GM19438 (cell line): ENCODE results near the gene CST4.
"Not testable (repeated sequence)": the region's sequence is repeated elsewhere in the genome, so short reads cannot be mapped to it uniquely, and the experiment has no call there.

ENCODE experiments used
- ATAC-seq: cut with Tn5 transposase; IDR thresholded peaks from one replicate; pipeline ENCODE4 v1.9.1; 2021; ENCODE audit warnings: low read depth; ENCODE audit not compliant: unreplicated experiment

The CST4 gene

DNA sequence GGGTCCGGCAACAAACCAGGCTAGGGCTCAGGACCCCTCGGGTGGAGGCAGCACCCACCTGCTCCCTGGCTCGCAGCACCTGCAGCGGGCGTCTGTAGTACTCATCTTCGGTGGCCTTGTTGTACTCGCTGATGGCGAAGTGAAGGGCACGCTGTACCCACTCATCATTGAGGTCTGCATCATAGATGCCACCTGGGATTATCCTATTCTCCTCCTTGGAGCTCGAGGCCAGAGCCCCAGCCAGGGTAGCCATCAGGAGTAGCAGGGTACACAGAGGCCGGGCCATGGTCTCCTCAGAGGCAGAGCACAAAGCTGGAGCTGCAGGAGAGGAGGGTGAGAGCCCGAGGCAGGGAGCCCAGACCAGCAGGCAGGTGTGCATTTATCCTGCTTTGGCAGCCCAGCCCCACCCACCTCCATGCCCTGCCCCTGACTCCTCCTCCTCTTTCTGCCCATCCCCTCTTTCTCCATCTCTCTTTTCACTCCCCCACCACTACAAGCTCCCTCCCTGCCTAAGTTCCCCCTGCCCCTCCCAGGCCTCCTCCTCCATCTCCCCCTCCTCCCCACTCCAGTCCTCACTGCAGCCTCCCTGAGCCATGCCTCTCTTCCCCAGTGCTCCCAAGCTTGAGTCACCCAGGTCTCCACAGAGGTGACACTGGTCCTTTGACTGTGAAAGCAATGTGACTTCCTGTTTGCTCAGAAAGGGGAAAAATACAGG, at the start of gene CST4:
CST4 (minus strand) TSS at position 355 of the 715 bp plus-strand sequence; CDS start at position 286, 69 bp downstream.
- not testable (repeated sequence) for ATAC-seq

GRCh38 chr20:23735391-23735790, 46.6 kb upstream of the CST4 start:
- not testable (repeated sequence) for ATAC-seq

GRCh38 chr20:23734949-23735348, 46.1 kb upstream of the CST4 start:
- not testable (repeated sequence) for ATAC-seq

GRCh38 chr20:23734440-23734839, 45.6 kb upstream of the CST4 start:
- ATAC-seq: not testable (repeated sequence)

DNA sequence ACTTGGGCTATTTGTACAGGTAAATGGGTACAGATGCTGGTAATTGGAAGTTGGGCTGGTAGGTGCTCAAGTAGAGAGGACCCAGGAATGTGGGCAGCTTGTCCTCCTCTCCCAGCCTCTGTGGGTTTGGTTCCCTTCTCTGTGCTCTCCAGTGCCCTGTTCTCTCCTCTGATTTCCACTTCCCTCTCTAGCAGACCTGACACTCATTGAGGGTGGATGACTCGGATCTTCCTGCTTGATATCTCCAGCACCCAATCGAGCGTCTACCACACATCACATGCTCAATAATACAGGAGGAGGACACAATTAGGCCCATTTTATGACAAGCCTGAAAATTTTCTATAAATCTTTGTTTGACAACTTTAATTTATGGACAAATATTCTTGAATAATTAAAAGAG, 38.2 kb upstream of the CST4 start:
- ATAC-seq: no peak

DNA sequence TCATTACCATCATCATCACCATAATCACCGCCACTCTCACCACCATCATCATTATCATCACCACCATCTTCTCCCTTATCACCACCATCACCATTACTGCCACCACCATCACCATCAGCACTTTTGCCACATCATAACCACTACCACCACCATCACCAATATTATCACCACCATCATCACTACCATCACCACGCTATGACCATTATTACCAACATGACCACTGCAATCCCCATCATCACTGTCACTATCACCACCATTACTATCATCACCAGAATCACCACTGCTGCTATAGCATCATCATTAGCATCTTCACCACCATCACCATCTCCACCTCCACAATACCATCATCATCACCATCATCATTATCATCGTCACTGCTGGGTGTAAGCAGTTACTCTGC, 36.3 kb upstream of the CST4 start:
- ATAC-seq: no peak

- ATAC-seq: not testable (repeated sequence)
Measured at GRCh38 chr20:23723659-23724307, 34.9 kb upstream of the CST4 start.

- ATAC-seq: not testable (repeated sequence)
Measured at GRCh38 chr20:23722851-23723250, 34.0 kb upstream of the CST4 start.

GRCh38 chr20:23721962-23722361, 33.1 kb upstream of the CST4 start:
- ATAC-seq: no peak

DNA sequence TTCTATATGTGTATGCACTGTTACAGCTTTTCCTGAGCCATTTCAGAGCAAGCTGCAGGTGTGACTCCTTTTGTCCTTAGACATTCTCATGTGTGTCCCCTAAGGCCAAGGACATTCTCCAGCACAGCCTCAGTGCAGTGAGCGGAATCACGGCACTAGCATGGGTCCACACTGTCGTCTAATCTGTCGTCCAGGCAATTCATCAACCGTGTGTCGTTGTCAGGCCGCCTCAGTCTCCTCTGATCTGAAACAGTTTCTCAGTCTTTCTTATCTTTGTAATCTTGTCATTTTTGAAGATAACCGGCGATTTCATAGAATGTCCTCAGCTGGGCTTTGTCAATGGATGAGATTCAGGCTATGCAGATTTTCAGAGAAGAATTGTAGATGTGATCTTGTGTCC, 30.5 kb upstream of the CST4 start:
- ATAC-seq: not testable (repeated sequence)

- ATAC-seq: not testable (repeated sequence)
Measured at GRCh38 chr20:23711778-23712177, 22.9 kb upstream of the CST4 start.

DNA sequence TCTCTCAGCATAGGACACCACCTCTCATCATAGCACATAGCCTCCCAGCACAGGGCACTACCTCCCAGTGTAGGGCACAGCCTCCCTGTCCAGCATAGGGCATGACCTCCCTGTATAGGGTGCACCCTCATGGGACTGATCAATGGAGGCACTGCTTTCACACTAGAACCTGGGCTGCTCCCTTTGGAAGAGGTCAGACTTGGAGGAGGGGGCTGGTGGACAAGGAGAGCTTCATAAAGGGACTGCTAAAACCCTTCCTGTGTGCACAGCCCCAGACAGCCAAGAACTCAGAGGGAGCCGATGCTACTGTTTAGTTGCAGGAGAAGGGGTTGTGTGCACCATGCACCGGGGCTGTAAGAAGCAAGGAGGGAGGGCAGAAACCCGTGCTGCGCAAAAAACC, 21.9 kb upstream of the CST4 start:
- ATAC-seq: no peak

DNA sequence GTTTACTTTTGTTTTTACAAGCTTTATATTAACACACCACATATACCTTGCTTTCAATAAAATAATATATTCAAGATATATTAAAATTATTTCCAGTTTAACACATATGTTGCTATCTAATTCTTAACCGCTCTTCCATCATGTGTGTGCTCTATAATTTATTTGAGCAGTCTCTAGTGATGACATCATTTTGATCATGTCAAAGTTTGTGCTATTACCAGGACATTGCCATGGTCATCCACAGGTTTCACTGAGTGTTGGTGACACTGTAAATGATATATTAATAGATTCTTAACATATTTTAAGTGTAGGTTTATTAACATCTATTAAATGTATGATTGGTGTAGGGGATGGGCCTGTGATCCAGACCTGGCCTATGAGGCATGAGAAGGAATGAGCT, 17.1 kb upstream of the CST4 start:
- no peak for ATAC-seq

GRCh38 chr20:23702021-23702420, 13.2 kb upstream of the CST4 start:
- ATAC-seq: no peak

DNA sequence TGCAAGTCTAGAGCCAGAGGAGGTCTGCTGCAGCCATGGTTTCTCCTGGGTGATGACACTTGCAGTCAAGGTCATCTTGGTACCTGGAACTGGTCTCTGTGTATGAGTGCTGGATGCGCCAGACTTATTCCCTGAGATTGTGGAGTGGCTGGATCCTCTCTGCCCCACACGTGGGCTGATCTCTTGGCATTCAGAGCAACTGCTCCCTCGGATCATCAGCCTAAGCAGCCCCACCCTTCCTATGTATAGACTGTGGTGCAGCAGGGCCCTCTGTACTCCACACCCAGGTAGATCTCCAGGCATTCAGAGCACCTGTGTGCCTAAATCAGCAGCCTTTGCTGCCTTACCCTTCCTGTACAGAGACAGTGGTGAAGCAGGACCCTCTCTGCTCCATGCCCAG, 12.1 kb upstream of the CST4 start:
- ATAC-seq: no peak

GRCh38 chr20:23697947-23698346, 9.1 kb upstream of the CST4 start:
- ATAC-seq: no peak

- ATAC-seq: not testable (repeated sequence)
Measured at GRCh38 chr20:23695068-23695395, 6.2 kb upstream of the CST4 start.

DNA sequence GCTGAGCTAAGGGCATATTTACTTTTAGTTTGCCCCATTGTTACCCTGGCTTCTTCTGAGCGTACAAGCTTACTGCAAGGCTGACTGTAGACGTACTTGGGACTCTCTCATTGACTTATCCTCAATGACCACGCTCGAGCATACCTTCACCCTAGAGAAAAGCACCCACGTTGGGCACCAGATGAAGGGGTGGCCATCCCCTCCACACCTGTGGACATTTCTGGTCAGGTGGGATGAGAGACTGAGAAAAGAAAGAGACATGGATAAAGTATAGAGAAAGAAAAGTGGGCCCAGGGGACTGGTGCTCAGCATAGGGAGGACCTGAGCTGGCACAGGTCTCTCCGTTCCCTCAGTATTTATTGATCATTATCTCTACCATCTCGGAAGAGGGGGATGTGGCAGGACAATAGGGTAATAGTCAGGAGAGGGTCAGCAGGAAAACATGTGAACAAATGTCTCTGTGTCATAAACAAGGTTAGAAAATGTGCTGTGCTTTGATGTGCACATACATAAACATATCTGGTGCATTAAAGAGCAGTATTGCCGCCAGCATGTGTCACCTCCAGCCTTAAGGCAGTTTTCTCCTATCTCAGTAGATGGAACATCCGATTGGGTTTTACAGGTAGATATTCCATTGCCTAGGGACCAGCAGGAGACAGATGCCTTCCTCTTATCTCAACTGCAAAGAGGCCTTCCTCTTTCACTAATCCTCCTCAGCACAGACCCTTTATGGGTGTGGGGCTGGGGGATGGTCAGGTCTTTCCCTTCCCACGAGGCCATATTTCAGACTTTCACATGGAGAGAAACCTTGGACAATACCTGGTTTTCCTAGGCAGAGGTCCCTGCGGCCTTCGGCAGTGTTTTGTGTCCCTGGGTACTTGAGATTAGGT, 5.6 kb upstream of the CST4 start:
- not testable (repeated sequence) for ATAC-seq

- ATAC-seq: not testable (repeated sequence)
Measured at GRCh38 chr20:23692725-23693619, 4.1 kb upstream of the CST4 start.

DNA sequence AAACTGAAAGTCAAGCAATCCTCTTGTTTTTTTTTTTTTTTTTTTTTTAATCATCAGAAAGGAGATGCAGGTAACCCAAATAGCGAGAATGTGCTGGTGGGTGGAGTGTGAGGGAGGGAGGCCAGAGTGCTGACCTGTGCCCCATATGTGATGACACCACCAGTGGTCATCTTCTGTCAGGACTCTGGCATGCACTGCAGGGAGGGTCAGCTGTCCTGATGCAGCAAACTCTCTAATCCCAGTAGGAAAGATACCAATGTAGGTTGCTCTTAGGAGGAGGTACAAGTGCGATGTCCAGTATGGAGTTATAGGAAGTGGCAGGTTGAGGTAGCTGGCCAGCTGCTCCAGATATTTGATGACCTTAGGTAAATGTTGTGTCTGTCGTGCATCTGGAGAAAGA, 2.8 kb upstream of the CST4 start:
- ATAC-seq: no peak
